GM12891 (cell line): ENCODE data around the gene MT1X.

Source experiments
- POLR2A ChIP-seq: IDR thresholded peaks from 2 replicates; pipeline ENCODE4 v1.6.1; 2011; ENCODE audit warnings: low read depth, low read length, control low read depth
- POLR2AphosphoS5 ChIP-seq: IDR thresholded peaks from 2 replicates; pipeline ENCODE4 v1.6.1; 2011; ENCODE audit warnings: low read depth, low read length, control low read depth
- SPI1 ChIP-seq: IDR thresholded peaks from 2 replicates; pipeline ENCODE4 v1.6.1; 2011; ENCODE audit warnings: low read depth, low read length, control low read depth

DNA sequence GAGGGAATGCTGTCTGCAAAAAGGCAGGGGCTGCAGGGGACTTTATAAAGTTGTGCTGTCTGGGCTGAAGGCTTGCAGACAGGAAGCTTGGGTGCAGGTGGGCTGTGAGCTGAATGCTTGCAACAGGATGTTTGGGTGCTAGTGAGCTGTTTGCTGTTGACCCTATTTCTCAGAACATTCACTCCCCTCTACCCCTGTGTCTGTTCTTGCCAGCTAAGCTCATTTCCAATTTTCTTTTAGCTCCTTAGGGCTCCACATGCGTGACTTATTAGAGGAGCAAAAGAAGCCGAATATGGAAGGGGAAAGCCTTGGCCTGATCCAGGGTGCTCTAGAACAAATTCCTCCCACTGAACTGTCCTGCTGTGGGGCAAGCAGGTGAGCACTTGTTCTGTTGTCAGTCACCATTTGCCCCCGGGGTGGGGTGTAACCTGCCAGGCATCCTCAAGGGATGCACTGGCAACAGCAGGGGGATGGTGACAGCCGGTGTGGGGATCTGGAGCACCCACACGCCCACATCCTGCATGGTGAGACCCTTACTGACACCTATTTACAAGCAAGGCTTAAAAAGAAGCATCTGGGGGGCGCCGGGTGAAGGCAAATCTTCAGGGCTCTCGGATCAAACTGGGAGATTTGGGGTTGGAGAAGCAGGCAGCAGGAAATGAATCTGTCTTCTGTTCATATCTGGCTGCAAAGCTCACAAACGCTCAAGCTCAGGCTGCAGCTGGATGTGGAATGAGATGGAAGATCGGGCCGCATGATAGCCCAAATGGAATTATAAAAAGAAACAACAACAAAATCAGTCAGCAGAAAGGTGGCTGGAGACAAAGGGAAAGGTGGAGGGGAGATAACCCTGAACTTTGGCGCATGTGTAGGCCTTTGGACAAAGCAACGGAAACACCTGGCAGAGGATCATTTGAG lies 26.5 kb downstream of the MT1X start:
- TF ChIP-seq POLR2AphosphoS5 (no peak), POLR2A (no peak), SPI1 (no peak)
